ENCODE measurements around the gene SMCO2. TPM values are rescaled to one million over a fixed set of nuclear protein-coding genes. Genes with fewer than 3 reads are reported as not detected.

Gene SMCO2
- total and polyA plus RNA-seq, 2 of the 8 experiments (the other 6 are each of a cell fraction or from before 2014, with no cell fraction given), result 0.24 to 0.80 TPM

GRCh38 chr12:27462851-27463250 lies 16.3 kb downstream of the SMCO2 start (continued):
- TF ChIP-seq CHD7 (IDR thresholded peaks at IDR 0.05; ENCODE audit: insufficient replicate concordance, low read length) (no peak), CTCF (IDR thresholded peaks at IDR 0.05; ENCODE audit: control extremely low read depth in 1 of 3, insufficient read depth in 1 of 3, low read depth in 1 of 3, low read length in 3 of 3) (no peak), CEBPB (IDR thresholded peaks at IDR 0.05; ENCODE audit: low read depth, low read length) (no peak), ZNF274 (IDR thresholded peaks at IDR 0.05; ENCODE audit: borderline replicate concordance, extremely low read depth, low read length) (no peak), SIN3A (conservative IDR thresholded peaks at IDR 0.05 in 1 of 2, IDR thresholded peaks at IDR 0.05 in 1 of 2; ENCODE audit: low read depth in 1 of 2, low read length in 2 of 2) (no peak), TAF1 (IDR thresholded peaks at IDR 0.05; ENCODE audit: low read depth, low read length) (no peak)

All from H1 (cell line).